H1 (cell line): ENCODE results near the gene LMBR1. TPM values are rescaled to one million over a fixed set of nuclear protein-coding genes. Genes with fewer than 3 reads are reported as not detected.

Source experiments
- CTCF ChIA-PET: fragments of 300-600 bp; sonication (Branson Sonifier 250); formaldehyde crosslinking; loops from one replicate; lab custom pipeline; 2021; ENCODE audit not compliant: partially characterized antibody; lab: Charles Lee
- POLR2A ChIA-PET: fragments of 300-600 bp; sonication (Branson Sonifier 250); formaldehyde crosslinking; loops from one replicate; lab custom pipeline; 2021; ENCODE audit warnings: inconsistent platforms; ENCODE audit not compliant: partially characterized antibody; lab: Charles Lee
- DNase-seq, 2 experiments: peaks; one replicate each; pipeline versions ENCODE4 v3.0.0 to v3.0.0-alpha.2; 2010 to 2022; ENCODE audit warnings: low spot score in 2 of 2, low read depth in 1 of 2, mixed read lengths in 1 of 2
- FAIRE-seq: peaks from 2 replicates; lab custom pipeline; 2011; peaks lifted over from hg19 to GRCh38; lab: Jason Lieb, UNC
- H2AFZ ChIP-seq: 2 replicates; pipeline ENCODE4 v1.8.1; 2012; ENCODE audit warnings: low read length, inconsistent platforms
- H2AK5ac ChIP-seq: 2 replicates; pipeline ENCODE4 v1.6.1; 2013; ENCODE audit warnings: low read depth, low read length
- H2BK120ac ChIP-seq: replicated peaks from 2 replicates; pipeline ENCODE3; 2013; ENCODE audit warnings: low read depth, low read length, inconsistent platforms
- H2BK12ac ChIP-seq: 2 replicates; pipeline ENCODE4 v1.6.1; 2013; ENCODE audit warnings: low read depth, low read length
- H2BK15ac ChIP-seq: 2 replicates; pipeline ENCODE4 v1.6.1; 2013; ENCODE audit warnings: low read length
- H2BK20ac ChIP-seq: 2 replicates; pipeline ENCODE4 v1.6.1; 2013; ENCODE audit warnings: low read length
- H2BK5ac ChIP-seq: 2 replicates; pipeline ENCODE4 v1.6.1; 2013; ENCODE audit warnings: low read depth, low read length
- H3K14ac ChIP-seq: 2 replicates; pipeline ENCODE4 v1.6.1; 2013; ENCODE audit warnings: inconsistent platforms; ENCODE audit not compliant: insufficient read length
- H3K18ac ChIP-seq: 2 replicates; pipeline ENCODE4 v1.6.1; 2013; ENCODE audit warnings: low read length; ENCODE audit errors: extremely low read depth
- H3K23ac ChIP-seq: 2 replicates; pipeline ENCODE4 v1.6.1; 2013; ENCODE audit warnings: inconsistent platforms; ENCODE audit not compliant: insufficient read length
- H3K23me2 ChIP-seq: 2 replicates; pipeline ENCODE4 v1.6.1; 2013; ENCODE audit warnings: low read depth, low read length
- H3K27ac ChIP-seq: 2 replicates; pipeline ENCODE4 v1.6.1; 2011; ENCODE audit warnings: low read depth, low read length, inconsistent platforms
- H3K27me3 ChIP-seq, 4 experiments: replicated peaks in 1 of 4; 1 replicate in 1 of 4; 2 replicates in 3 of 4; pipeline versions ENCODE4 v1.6.1 to v1.8.1; 2011 to 2013; ENCODE audit warnings: low read length in 3 of 4, mild to moderate bottlenecking in 3 of 4, inconsistent platforms in 2 of 4, mixed read lengths in 2 of 4, moderate library complexity in 1 of 4; ENCODE audit not compliant: control insufficient read depth in 3 of 4, insufficient read depth in 3 of 4; ENCODE audit errors: extremely low read depth in 1 of 4
- H3K36me3 ChIP-seq, 4 experiments: 2 replicates each; pipeline versions ENCODE4 v1.6.1 to v1.8.1; 2011 to 2013; ENCODE audit warnings: mild to moderate bottlenecking in 4 of 4, low read length in 3 of 4, moderate library complexity in 2 of 4, control low read depth in 1 of 4, inconsistent platforms in 1 of 4; ENCODE audit not compliant: insufficient read depth in 4 of 4, control insufficient read depth in 2 of 4
- H3K4ac ChIP-seq: replicated peaks from 2 replicates; pipeline ENCODE3; 2013; ENCODE audit warnings: low read length, low read depth, mixed read lengths, inconsistent platforms; ENCODE audit not compliant: insufficient read length
- H3K4me1 ChIP-seq, 4 experiments: replicated peaks in 1 of 4; 1 replicate in 1 of 4; 2 replicates in 3 of 4; pipeline versions ENCODE4 v1.6.1 to v1.8.1; 2011 to 2013; ENCODE audit warnings: low read length in 3 of 4, inconsistent platforms in 2 of 4, mixed read lengths in 1 of 4; ENCODE audit not compliant: insufficient read depth in 4 of 4, control insufficient read depth in 3 of 4
- H3K4me2 ChIP-seq, 2 experiments: 2 replicates each; pipeline versions ENCODE4 v1.6.1 to v1.8.1; 2011 to 2013; ENCODE audit warnings: low read depth in 2 of 2, low read length in 2 of 2, control low read depth in 1 of 2, inconsistent platforms in 1 of 2, mild to moderate bottlenecking in 1 of 2; ENCODE audit not compliant: insufficient read depth in 1 of 2
- H3K4me3 ChIP-seq, 4 experiments: fragments of 200-600, 300-600 bp in 1 of 4; sonication (generic), shearing (Covaris generic), sonication (Bioruptor Twin) in 1 of 4; 2 replicates each; pipeline versions ENCODE4 v1.5.1 to v1.8.1; 2011 to 2016; ENCODE audit warnings: low read length in 4 of 4, low read depth in 3 of 4, control low read depth in 2 of 4, inconsistent platforms in 2 of 4, mild to moderate bottlenecking in 2 of 4, mixed read lengths in 1 of 4, moderate library complexity in 1 of 4; ENCODE audit not compliant: insufficient read depth in 2 of 4; ENCODE audit errors: extremely low read depth in 1 of 4
- H3K56ac ChIP-seq: replicated peaks from 2 replicates; pipeline ENCODE3; 2013; ENCODE audit warnings: low read depth, mild to moderate bottlenecking, mixed read lengths, low read length, inconsistent platforms; ENCODE audit not compliant: insufficient read length
- H3K79me1 ChIP-seq: 2 replicates; pipeline ENCODE4 v1.6.1; 2013; ENCODE audit warnings: low read depth, low read length, control low read depth
- H3K79me2 ChIP-seq, 2 experiments: 2 replicates each; pipeline versions ENCODE4 v1.6.1 to v1.8.1; 2012 to 2013; ENCODE audit warnings: low read length in 2 of 2, mild to moderate bottlenecking in 2 of 2, inconsistent platforms in 1 of 2; ENCODE audit not compliant: insufficient read depth in 2 of 2, control insufficient read depth in 1 of 2
- H3K9ac ChIP-seq, 4 experiments: replicated peaks in 1 of 4; 1 replicate in 1 of 4; 2 replicates in 3 of 4; pipeline versions ENCODE4 v1.6.1 to v1.8.1; 2011 to 2013; ENCODE audit warnings: low read depth in 3 of 4, low read length in 3 of 4, control low read depth in 2 of 4, mild to moderate bottlenecking in 2 of 4, moderate library complexity in 2 of 4, inconsistent platforms in 1 of 4; ENCODE audit errors: extremely low read depth in 1 of 4
- H3K9me3 ChIP-seq, 2 experiments: 2 replicates each; pipeline versions ENCODE4 v1.6.1 to v1.8.1; 2012 to 2013; ENCODE audit warnings: mild to moderate bottlenecking in 2 of 2, moderate library complexity in 2 of 2, control low read depth in 1 of 2, inconsistent platforms in 1 of 2, low read depth in 1 of 2, low read length in 1 of 2, mixed read lengths in 1 of 2; ENCODE audit not compliant: insufficient read depth in 2 of 2
- H4K20me1 ChIP-seq, 2 experiments: replicated peaks in 1 of 2; 2 replicates each; pipeline versions ENCODE3 to v1.8.1; 2011 to 2013; ENCODE audit warnings: inconsistent platforms in 2 of 2, low read length in 2 of 2, mild to moderate bottlenecking in 1 of 2; ENCODE audit not compliant: insufficient read depth in 2 of 2, control insufficient read depth in 1 of 2
- H4K5ac ChIP-seq: 2 replicates; pipeline ENCODE4 v1.6.1; 2013; ENCODE audit warnings: low read length, low read depth, mixed read lengths, inconsistent platforms; ENCODE audit not compliant: insufficient read length
- H4K8ac ChIP-seq: 2 replicates; pipeline ENCODE4 v1.8.0; 2013; ENCODE audit warnings: mild to moderate bottlenecking, moderate library complexity, low read length, inconsistent platforms; ENCODE audit not compliant: insufficient read depth; ENCODE audit errors: extremely low read depth
- H4K91ac ChIP-seq: replicated peaks from 2 replicates; pipeline ENCODE3; 2013; ENCODE audit warnings: low read length, mixed read lengths, inconsistent platforms; ENCODE audit not compliant: insufficient read length
- BRCA1 ChIP-seq: IDR thresholded peaks from 2 replicates; pipeline ENCODE4 v1.6.1; 2012; ENCODE audit warnings: low read depth, low read length, improper control_type of control experiment
- CREB1 ChIP-seq: IDR thresholded peaks from 2 replicates; pipeline ENCODE4 v1.6.1; 2012; ENCODE audit warnings: inconsistent platforms
- CTBP2 ChIP-seq: IDR thresholded peaks from 2 replicates; pipeline ENCODE4 v1.7.0; 2011; ENCODE audit warnings: borderline replicate concordance, mild to moderate bottlenecking, moderate library complexity, mixed read lengths, low read length; ENCODE audit not compliant: insufficient read depth, insufficient read length
- HDAC2 ChIP-seq, 2 experiments: fragments of 300-600 bp in 1 of 2; sonication (generic) in 1 of 2; IDR thresholded peaks; 2 replicates each; pipeline ENCODE4 v1.6.1; 2011 to 2012; ENCODE audit warnings: low read depth in 2 of 2, low read length in 2 of 2, mild to moderate bottlenecking in 2 of 2, moderate library complexity in 2 of 2, borderline replicate concordance in 1 of 2, inconsistent platforms in 1 of 2
- KDM4A ChIP-seq: IDR thresholded peaks from one replicate; pipeline ENCODE4 v1.7.1; 2012; ENCODE audit warnings: low read depth, mild to moderate bottlenecking, moderate library complexity, low read length, inconsistent platforms; ENCODE audit not compliant: severe bottlenecking
- PHF8 ChIP-seq: fragments of 200-600 bp; sonication (generic); conservative IDR thresholded peaks from 2 replicates; pipeline ENCODE4 v1.7.1; 2012; ENCODE audit warnings: low read depth, mild to moderate bottlenecking, inconsistent platforms, low read length, moderate library complexity
- RNF2 ChIP-seq: fragments of 200-900, 300-1000 bp; sonication (generic); IDR thresholded peaks from 2 replicates; pipeline ENCODE4 v1.7.1; 2016; ENCODE audit warnings: borderline replicate concordance, low read depth, mild to moderate bottlenecking, antibody characterized with exemption, low read length; ENCODE audit not compliant: poor library complexity, severe bottlenecking; ENCODE audit errors: missing control alignments
- SIRT6 ChIP-seq: IDR thresholded peaks from one replicate; pipeline ENCODE4 v1.7.1; 2012; ENCODE audit warnings: low read length, inconsistent platforms
- SIX5 ChIP-seq: IDR thresholded peaks from 2 replicates; pipeline ENCODE4 v1.6.1; 2011; ENCODE audit warnings: mild to moderate bottlenecking, low read depth, low read length
- TAF1 ChIP-seq: IDR thresholded peaks from 2 replicates; pipeline ENCODE4 v1.6.1; 2011; ENCODE audit warnings: mild to moderate bottlenecking, low read depth, low read length
- WGBS, 2 experiments: shearing (Covaris generic) in 1 of 2; methylation state at CpG; one replicate each; pipeline versions ENCODE4 v1.1.6 to v1.1.7; 2013 to 2015; ENCODE audit warnings: low lambda C conversion rate in 2 of 2, mixed read lengths in 2 of 2, inconsistent platforms in 1 of 2, low coverage in 1 of 2, missing lambda C conversion rate in 1 of 2; ENCODE audit not compliant: insufficient replicate concordance in 2 of 2, insufficient coverage in 1 of 2, insufficient read length in 1 of 2; ENCODE audit errors: extremely low coverage in 1 of 2, missing lambda C conversion rate in 1 of 2; 5-methylcytosine and 5-hydroxymethylcytosine counted together
- polyA plus RNA-seq, 7 experiments: library from polyadenylated mRNA; depleted of rRNA in 3 of 7; stranded (reverse) in 5 of 7; unstranded in 2 of 7; fragments of >200 nt in 5 of 7; fragments of 200-250 nt in 2 of 7; gene quantifications; 1 replicate in 5 of 7; 2 replicates in 1 of 7; 4 replicates in 1 of 7; pipeline versions ENCODE4 v1.2.1 to v1.2.3, GENCODE V29; 2011 to 2013; ENCODE audit warnings: missing spikeins in 2 of 7, mixed read lengths in 2 of 7
- total RNA-seq: library from RNA; stranded (reverse); fragmentation: NEBNext Ultra II Directional; extraction: Animal tissue kit (Norgen Biotek cat#: 25700); gene quantifications from 2 replicates; pipeline ENCODE4 v1.2.1, GENCODE V29; 2021

LMBR1 gene
- total and polyA plus RNA-seq, 2 of the 8 experiments (the other 6 are each of a cell fraction or from before 2014, with no cell fraction given) = 15.1 to 70.4 TPM

GRCh38 chr7:156892081-156892800 is 742 bp downstream of the LMBR1 start:
- ChIA-PET POLR2A (interaction anchor here (0.6 to 0.7 kb wide), 2 partner anchors 36 to 51 kb away, joined by 3 read pairs; no protein-coding TSS in a partner anchor), CTCF (no interaction called here)
- Histone ChIP-seq H3K56ac (peak overlapping the region; percentile 2), H3K9me3 (no peaks in the 10 kb centered on the region), H3K4me3 (peak overlapping the region; percentile 66 to 97 (median 94)), H3K14ac (no peak overlapping the region), H2BK5ac (peak overlapping the region; percentile 71; the same call in 1 of the 2 replicates), H2BK15ac (peak overlapping the region; percentile 83; the same call in 1 of the 2 replicates), H2BK20ac (no peak overlapping the region), H3K27me3 (no peaks in the 10 kb centered on the region), H2AFZ (peak overlapping the region; percentile 61; the same call in 1 of the 2 replicates), H3K18ac (peak overlapping the region; percentile 60; the same call in 1 of the 2 replicates), H3K27ac (peak overlapping the region; percentile 54; the same call in 1 of the 2 replicates), H4K20me1 (no peaks in the 10 kb centered on the region), H4K8ac (no peak overlapping the region), H3K36me3 (no peaks in the 10 kb centered on the region; a peak in 1 of 8 replicates), H2AK5ac (no peak overlapping the region), H3K79me1 (no peaks in the 10 kb centered on the region; the same call in 1 of the 2 replicates), H2BK120ac (peak overlapping the region; percentile 79), H4K91ac (no peak overlapping the region), H3K79me2 (peaks cover 4 to 45% of the 10 kb centered on the region in 2 experiments; a peak in 3 of 4 replicates), H2BK12ac (peak overlapping the region; percentile 80; the same call in 1 of the 2 replicates), H3K4me1 (peaks cover 0 to 4% (median 0%) of the 10 kb centered on the region in 4 experiments; a peak in 2 of 7 replicates), H3K4me2 (peak overlapping the region; percentile 73 to 78), H3K9ac (peak overlapping the region in 3 of 4 experiments; percentile 27 to 81 (median 65); a peak in 6 of 7 replicates), H3K23me2 (0 out of 2 replicates have a peak, but pooled peaks cover 3% of the 10 kb centered on the region), H3K23ac (no peak overlapping the region), H4K5ac (no peak overlapping the region), H3K4ac (no peak overlapping the region)
- WGBS, 2 experiments = 3% methylated on average over 36 of the region's 57 CpGs; no CpG with 5 or more reads in 1 of the 2 experiments
- DNase-seq (peak in 1 of 2 experiments; percentile 83), FAIRE-seq (no peak)
- no peak for TF ChIP-seq CREB1
- no peak for TF ChIP-seq BRCA1
- TF ChIP-seq CTBP2 = no peak
- TF ChIP-seq TAF1 = 0 out of 2 replicates have a peak, but pooled peaks have one; percentile 33
- TF ChIP-seq PHF8 = peak; percentile 16; the same call in 1 of the 2 replicates
- TF ChIP-seq HDAC2 (IDR thresholded peaks at IDR 0.05; ENCODE audit: borderline replicate concordance in 1 of 2, low read depth in 2 of 2, low read length in 2 of 2) = 0 out of 4 replicates have a peak, but pooled peaks of 1 of the 2 experiments have one; percentile 30
- no peak for TF ChIP-seq SIX5
- peak; percentile 74 for TF ChIP-seq KDM4A
- TF ChIP-seq RNF2 = no peak
- no peak for TF ChIP-seq SIRT6
